Lower leg skin (tissue), 3 donors: Measurements from ENCODE around the gene OSBP.

ENCODE experiments used
- CTCF ChIP-seq, 3 donors: fragments of 450-650 bp; IDR thresholded peaks; one replicate each; pipeline ENCODE4 v1.5.1; 2016; ENCODE audit warnings: antibody characterized with exemption in 3 of 3, mild to moderate bottlenecking in 3 of 3, moderate library complexity in 2 of 3
- POLR2A ChIP-seq, 2 donors: fragments of 450-650 bp; IDR thresholded peaks; one replicate each; pipeline ENCODE4 v1.6.1; 2016 to 2017; ENCODE audit warnings: antibody characterized with exemption in 2 of 2, mild to moderate bottlenecking in 1 of 2, moderate library complexity in 1 of 2

- no peak for TF ChIP-seq CTCF (IDR thresholded peaks at IDR 0.05)
- peak in 1 of 2 donors; percentile 8 for TF ChIP-seq POLR2A (IDR thresholded peaks at IDR 0.05)
Measured at GRCh38 chr11:59616396-59616982, 915 bp upstream of the OSBP start.
